T-helper 9 cell (primary cell): ENCODE measurements around the gene TUBB6.
A peak's percentile ranks its signal among the peaks of the same experiment; 100 is the strongest.

Experiments
- DNase-seq: peaks from one replicate; pipeline ENCODE4 v3.0.0-alpha.2; 2020

TUBB6 gene

DNA sequence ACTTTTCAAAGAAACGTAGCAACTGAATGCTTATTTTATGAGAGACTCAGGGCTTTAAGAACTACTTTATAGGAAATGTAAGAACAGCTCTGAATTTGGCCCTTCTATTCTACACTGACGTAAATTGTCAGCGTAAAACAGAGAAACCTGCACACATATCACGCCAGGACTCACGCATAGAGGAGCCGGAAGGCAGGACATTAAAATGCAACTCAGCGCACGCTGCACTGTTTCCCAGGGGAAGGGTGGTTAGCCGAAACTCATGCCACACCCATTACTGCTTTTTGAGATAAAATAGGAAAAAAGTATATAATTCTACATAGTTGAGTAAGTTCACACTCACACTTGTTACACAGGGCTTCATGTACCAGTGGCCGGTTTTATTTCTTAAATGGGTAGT lies 7.4 kb downstream of the TUBB6 start:
- no peak for DNase-seq

DNA sequence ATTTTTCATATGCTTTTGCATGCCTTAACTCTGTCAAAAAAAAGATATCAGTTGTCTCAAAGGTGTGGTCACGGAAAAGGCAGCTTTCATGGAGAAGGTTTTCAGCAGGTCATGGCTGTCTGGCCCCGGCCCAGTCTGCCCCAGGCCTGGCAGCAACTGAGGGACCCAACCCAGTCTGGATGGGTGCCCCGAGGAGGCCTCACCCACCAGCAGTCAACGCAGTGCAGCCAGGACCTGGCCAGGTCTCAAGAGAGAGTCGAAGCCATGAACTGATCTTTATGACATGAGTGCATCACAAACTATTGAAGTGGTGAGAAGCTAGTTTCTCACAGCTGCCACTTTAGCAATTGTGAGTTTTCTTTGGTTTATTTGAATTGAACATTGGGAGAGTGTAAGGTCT lies 7.9 kb downstream of the TUBB6 start:
- no peak for DNase-seq

DNA sequence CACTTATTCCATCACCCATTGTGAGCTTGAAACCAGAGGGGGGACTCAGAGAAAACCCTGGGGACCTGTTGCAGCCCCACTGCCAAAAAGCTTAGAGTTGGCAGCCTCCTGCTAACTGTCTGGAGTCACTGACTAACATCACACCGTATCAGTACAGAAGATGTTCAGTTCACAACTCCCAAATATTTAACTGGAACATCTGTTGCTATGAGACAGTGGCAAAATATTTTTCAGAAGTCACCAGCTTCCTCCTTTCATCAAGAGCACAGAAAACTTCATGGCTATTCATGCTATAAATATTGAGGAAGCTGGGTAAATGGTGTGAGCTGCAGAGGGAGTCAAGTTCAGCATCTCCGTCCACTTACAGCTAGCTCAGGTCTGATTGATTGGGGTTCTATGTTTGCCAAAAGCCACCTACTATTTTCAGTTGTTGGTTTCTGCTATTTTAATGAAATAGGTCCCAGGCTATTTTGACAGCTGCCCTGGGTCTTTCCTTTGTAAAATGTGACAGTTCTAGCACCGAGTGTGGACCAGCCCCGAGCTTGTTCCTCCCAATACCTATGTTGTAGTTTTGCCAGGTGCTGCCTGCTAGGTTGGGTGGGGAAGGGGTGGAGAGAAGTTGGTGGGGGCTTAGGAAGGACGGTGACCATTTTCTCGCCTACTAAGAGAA lies 9.8 kb downstream of the TUBB6 start:
- no peak for DNase-seq

DNA sequence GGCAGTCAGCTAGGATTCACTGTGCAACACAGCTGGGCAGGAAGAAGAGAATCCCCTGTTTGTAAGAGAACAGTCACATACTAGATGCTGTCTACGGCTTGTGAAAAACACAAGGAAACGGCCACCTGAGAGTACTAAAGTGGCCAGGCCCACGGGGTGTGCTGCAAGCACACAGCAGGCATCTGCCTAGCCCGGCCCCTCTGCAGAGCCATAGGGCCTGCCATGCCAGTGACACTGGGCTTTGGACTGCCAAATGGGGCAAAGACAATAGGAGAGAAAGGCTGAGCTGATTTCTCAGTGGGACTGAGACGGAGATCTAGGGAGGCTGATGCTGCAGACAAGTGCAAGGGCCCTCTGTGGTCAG lies 10.3 kb downstream of the TUBB6 start:
- no peak for DNase-seq

DNA sequence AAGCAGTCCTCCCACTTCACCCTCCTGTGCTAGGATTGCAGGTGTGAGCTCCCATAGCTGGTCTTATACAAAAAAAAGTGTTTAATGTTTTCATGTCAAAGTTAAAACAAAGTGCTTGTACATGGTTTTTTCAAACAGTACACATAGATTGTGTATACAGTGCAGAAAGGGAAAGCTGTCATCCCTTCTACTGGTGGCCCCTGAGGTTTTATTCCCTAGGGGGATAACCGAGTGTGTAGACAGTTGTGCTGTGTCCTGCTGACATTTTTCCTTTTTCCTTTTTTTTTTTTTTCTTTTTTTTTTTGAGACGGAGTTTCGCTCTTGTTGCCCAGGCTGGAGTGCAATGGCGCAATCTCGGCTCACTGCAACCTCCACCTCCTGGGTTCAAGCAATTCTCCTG lies 10.8 kb downstream of the TUBB6 start:
- DNase-seq = no peak

DNA sequence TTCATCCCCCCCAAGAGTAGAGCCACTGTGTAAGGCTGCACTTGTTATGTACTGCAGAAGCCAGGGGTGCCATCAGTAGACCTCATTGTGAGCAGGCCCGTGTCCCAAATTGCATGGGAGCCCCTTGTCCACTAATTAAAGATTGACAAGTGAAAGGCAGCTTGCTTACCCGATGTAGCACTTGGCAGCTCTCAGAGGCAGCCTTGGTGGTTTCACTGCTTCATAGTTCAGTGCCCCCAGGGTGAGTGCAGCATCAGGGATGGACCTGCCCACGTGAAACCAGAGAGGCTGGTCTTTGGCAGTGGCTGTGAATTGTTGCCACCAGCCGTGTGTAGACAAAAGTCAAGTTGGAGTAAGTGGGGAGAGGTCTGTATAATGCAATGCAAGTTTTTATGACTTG lies 13.3 kb downstream of the TUBB6 start:
- DNase-seq = no peak

DNA sequence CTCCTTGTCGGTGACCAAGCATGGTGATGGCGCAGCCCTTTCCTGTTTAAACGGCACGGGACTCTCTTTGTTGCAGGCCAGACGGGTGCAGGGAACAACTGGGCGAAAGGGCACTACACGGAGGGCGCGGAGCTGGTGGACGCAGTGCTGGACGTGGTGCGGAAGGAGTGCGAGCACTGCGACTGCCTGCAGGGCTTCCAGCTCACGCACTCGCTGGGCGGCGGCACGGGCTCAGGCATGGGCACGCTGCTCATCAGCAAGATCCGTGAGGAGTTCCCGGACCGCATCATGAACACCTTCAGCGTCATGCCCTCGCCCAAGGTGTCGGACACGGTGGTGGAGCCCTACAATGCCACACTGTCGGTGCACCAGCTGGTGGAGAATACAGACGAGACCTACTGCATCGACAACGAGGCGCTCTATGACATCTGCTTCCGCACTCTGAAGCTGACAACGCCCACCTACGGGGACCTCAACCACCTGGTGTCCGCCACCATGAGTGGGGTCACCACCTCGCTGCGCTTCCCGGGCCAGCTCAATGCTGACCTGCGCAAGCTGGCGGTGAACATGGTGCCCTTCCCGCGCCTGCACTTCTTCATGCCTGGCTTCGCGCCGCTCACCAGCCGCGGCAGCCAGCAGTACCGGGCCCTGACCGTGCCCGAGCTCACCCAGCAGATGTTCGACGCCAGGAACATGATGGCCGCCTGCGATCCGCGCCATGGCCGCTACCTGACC lies 17.1 kb downstream of the TUBB6 start:
- DNase-seq = no peak

DNA sequence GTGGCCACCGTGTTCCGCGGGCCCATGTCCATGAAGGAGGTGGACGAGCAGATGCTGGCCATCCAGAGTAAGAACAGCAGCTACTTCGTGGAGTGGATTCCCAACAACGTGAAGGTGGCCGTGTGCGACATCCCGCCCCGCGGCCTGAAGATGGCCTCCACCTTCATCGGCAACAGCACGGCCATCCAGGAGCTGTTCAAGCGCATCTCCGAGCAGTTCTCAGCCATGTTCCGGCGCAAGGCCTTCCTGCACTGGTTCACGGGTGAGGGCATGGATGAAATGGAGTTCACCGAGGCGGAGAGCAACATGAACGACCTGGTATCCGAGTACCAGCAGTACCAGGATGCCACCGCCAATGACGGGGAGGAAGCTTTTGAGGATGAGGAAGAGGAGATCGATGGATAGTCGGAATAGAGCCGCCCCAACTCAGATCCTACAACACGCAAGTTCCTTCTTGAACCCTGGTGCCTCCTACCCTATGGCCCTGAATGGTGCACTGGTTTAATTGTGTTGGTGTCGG lies 17.7 kb downstream of the TUBB6 start:
- DNase-seq = no peak

DNA sequence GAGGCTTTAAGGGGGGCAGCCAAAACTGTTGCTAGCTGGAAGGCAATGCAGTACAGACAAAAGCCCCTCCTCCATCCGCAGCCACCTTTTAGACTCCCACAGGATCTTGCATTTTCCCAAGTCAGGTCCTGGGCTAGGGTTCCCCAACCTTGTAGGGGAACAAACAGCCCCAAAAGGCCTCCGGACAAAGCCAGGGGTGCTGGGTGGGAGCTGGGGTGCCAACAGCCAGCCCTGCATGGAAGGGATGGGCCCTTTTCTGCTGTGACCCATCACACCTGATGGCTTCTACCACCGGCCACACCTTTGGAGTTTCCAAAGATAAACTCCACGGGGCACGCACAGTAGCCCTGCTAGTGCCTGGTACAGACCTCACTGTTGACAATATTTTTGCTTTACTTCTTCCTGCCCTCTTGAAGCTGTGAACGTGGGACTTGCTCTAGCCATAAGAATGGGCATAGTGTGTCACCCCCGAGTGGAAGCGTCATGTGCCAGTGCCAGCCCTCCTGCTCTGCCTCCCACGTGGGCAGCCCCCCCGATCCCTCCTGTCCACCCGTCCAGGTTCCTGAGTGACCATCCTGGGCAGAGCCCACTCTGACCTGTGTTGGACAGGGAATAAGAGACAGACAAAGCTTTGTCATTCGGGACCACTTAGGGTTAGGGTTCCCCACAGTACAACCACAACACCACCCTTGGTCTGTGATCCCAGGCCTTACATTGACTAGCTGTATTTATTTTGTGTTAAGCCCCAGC lies 18.8 kb downstream of the TUBB6 start:
- no peak for DNase-seq

DNA sequence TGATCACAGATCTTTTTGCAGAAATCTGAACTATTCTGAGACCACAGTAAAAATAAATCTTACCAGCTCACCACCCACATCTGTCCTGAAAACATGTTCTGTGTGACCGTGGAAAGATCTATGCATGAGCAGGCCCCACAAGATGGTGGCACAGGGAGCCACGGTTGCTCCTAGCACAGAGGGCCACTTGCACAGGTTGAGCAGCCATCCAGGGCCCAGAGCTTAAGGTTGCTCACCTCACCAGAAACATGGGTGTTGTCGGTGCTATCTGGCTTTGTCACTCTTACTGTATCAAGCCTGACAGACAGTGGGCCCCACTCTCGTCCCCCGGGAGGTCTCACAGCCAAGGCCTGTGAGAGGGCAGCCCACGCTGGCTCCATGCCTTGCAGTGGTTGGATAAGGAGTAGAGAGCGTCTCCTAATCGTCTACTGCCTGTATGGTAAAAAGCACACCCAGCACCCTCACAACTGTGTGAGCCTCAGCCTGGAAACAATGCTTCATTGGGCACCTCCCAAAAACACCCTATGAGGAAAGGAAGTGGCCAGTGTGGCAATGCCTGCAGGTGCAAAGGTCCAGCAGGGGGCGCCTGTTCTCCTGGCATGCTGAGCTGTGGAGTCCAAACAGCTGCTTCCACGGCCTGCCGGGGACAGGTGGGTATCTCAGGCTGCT lies 19.6 kb downstream of the TUBB6 start:
- DNase-seq = peak; percentile 61

DNA sequence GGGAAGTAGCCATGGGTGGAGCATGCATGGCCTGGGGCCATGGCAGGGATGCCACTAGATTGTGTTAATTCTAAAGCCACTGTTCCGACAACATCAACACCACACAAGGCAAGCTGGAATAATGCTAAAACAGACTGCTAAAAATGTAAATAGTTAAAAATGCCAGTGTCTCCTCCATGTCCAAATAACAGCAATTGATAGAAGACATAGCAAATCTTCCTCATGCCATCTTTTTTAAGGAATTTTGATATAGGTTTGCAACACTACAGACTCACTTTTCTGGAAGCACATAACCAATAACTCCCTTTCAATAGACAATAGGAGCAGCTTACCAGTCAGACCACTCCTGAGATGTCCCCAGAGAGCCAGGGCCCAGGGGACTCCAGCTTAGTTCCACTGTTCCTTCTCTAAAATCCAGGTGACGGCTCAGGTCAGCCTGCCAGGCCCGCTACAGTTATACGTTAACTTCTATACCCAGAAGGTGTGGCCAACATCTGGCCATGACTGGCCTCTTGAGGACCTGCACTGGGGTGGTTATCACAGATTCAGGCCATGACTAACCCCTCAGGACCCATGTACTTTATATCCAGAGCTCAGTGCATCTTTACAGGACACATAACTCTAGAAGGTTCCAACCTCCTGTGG lies 20.3 kb downstream of the TUBB6 start:
- no peak for DNase-seq

DNA sequence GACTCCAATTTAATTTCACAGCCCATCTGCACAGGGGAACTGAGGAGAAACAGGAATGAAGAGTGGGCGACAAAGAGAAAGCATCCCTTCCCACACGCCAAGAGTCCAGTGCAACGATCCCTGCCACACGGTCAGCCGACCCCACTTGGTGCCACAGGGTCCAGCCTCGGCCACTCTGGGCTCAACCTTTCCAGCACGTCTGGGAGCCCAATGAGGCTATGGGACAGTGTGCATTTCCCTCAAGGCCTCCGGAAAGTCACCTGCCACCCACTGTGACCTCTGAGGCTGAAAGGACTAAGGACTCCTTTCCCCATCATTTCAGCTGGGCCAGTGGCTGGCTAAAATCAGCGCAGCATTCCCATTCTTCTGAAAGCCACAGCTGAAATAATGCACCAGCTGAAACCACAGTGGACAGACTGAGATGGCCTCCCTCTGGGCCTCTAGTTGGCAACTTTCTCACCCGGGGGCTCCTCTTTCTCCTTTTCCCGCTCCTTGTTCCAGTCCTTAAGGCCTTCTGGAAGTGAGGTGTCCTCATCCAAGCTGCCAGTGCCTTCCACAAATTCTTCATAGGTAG lies 21.2 kb downstream of the TUBB6 start:
- no peak for DNase-seq

DNA sequence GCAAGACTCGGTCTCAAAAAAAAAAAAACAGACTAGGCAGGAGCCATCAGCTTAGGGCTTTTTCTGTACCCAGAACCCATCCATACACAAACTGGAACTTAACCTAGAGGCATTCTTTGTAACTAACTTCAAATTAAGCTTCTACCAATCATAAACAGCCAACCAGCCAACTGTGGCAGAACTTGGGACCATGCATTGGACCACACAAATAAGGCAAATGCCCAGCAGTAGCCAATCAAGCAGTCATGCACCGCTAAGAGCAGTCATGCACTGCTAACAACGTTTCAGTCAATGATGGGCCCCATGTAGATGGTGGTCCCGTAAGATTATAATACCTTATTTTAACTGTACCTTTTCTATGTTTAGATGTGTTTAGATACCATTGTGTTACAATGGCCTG lies 22.7 kb downstream of the TUBB6 start:
- no peak for DNase-seq

DNA sequence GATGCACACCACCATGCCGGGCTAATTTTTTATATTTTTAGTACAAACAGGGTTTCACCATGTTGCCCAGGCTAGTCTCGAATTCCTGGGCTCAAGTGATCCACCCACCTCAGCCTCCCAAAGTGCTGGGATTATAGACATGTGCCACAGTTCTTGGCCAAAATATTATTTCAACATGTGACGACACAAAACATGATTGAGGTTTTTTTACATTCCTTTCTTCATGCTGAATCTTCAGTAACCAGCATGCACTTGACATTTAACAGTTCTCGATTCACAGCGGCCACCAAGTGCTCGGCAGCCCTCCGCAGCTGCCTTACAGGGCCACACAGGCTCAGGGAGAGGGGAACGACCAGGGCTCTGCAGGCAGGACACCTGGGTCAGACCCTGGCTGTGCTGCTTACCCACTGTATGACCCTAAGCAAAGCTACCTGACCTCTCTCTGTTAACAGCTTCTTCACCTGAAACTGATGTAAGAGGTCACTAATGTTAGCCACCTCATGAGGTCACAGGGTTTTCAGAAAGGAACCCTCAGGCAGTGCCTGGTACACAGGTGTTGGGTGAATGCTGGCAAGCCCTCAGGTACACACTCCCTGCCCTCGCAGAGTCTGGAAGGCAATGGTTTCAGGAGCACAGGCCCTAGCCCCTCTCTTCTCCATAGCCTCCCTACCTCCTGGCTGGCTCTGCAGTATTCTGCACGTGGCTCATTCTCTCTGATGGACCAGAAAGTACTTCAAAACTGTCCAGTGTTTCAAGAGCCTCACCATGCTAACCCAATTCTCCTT lies 25.7 kb downstream of the TUBB6 start:
- no peak for DNase-seq

DNA sequence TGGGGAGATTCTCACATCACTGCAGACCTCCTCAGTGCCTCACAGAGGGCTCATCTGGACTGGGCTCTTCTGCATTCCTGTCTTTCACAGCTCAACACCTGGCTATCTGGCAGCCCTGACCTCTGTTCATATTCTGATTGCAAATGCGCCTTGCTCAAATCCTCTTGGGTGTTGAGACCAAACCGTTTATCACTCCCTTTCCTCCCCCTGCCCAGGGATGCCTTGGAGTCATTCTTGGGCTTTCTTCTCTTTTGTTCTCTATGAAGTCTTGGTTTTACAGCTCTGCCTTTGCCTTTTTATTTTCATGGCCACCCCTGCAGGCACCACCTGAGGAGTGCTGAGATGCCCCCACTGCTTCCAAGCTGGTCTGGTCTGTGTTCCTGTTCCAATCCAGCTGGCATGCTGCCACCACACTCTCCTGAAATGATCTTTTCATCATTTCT lies 26.3 kb downstream of the TUBB6 start:
- no peak for DNase-seq

DNA sequence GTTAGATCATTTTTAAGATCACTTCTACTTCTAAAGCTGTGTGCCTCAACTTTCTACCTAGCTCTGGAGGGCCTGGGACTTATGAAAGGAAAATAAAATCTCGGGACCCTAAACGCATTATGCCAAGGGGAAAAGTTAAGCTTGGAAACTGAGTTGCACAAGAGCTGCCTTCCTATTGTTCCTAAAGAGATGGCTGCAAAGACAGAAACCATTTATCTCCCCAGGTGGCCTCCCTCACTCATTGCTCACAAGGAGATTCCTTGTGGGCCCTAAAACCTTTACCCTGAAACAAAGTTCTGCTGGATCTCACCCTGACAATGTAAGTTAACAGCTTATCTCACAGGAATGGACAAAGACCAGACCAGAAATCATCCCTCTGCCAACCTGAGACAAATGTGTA lies 26.8 kb downstream of the TUBB6 start:
- no peak for DNase-seq

DNA sequence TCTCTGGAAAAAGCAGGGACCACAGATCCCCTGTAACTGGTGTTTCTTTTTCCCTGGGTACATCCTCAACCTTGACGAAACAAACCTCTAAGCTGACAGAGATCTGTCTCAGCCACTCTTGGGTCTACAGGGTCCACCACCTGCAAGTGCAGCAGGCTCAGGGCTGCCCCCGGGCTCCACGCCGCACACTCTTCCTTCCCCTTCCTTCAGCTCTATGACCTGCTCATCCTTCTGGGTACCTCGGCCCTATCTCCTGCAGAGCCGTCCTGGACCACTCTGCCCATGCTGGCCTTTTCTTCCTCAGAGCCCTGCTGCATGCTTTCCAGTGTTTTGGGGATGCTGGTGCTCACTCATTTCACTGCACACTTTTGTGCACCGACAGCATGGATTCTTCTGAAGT lies 27.5 kb downstream of the TUBB6 start:
- DNase-seq = no peak

DNA sequence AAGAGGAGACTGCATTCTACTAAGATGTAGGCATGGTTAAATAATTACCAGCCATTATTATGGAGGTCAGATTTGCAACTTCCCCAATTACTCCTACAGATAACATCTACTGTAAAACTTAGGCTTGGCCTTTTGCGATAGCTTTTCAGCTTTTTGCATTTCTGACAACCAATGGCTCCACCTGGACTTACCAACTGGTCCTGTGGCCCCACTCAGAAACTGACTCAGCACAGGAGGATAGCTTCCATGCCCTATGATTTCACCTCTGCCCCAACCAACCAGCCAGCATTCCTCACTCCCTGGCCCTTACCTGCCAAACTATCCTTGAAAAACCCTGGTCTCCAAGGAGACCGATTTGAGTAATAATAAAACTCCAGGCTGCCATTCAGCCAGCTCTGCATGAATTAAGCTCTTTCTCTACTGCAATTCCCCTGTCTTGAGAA lies 28.2 kb downstream of the TUBB6 start:
- DNase-seq = no peak

DNA sequence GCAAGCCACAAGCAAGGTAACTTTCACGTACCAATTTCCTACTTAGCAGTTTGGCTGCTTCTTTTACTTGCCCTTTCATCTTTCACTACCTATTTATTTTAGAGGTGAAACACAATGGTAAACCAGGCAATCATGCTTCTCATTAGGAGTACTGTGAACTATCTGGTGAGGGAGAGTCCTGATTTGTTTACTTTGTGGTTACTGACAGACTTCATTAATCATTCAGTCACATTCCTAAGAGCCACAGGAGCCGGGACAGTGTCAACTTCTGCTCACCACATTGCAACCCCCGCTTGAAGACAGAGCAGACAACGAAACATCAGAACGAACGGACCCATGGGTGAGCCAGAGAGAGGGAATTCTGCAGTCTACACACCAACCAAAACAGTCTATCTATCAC lies 28.8 kb downstream of the TUBB6 start:
- DNase-seq = no peak

DNA sequence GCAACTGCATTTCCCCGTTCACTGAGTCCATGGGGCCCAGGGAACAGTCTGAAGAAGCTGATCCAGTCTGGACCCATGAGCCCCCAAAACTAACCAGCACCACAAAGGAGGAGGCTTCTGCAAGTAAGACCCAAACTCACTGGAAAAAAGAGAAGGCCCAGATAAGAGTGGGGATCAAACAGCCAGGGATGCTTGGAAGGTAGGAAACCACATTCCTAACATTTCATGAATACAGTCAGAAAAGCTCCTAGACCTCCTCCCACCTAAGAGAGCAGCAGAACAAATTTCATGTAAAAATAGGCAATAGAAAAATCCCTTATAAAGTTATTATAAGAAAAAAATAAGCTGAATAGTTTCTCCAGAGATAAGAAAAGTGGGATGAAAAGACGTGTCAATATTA lies 30.3 kb downstream of the TUBB6 start:
- DNase-seq = no peak

DNA sequence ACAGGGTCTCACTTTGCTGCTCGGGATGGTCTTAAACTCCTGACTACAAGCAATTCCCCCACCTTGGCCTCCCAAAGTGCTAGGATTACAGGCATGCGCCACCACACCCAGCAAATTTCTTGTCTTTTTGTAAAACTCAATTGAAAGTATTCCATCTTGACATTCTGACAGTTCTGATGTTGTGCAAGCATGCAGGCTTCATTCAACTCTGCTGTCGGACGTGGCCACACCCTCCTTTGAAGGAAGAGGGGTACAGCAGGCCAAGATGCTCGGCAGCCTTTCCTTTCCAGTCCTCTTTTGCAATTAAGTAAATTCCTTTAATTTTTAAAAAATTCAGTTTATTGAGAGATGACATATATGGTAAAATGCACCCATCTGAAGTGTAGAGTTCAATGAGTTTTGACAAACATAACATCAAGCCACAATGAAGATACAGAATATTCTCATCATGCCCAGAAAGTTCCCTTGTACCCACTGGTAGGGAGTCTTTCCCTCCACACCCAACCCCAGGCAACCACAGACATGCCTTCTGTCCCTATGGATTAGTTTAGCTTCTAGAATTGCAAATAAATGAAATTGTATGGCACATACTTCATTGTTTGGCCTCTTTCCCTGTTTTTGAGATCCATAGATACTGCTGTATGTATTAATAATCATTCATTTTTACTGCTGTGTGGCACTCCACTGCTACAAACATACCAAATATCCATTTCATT lies 33.1 kb downstream of the TUBB6 start:
- DNase-seq = no peak
